ENCODE measurements around the gene PNMA6F. TPM values are rescaled to one million over a fixed set of nuclear protein-coding genes. Genes with fewer than 3 reads are reported as not detected.

PNMA6F gene
- total RNA-seq, result not detected in 2 replicates

DNA sequence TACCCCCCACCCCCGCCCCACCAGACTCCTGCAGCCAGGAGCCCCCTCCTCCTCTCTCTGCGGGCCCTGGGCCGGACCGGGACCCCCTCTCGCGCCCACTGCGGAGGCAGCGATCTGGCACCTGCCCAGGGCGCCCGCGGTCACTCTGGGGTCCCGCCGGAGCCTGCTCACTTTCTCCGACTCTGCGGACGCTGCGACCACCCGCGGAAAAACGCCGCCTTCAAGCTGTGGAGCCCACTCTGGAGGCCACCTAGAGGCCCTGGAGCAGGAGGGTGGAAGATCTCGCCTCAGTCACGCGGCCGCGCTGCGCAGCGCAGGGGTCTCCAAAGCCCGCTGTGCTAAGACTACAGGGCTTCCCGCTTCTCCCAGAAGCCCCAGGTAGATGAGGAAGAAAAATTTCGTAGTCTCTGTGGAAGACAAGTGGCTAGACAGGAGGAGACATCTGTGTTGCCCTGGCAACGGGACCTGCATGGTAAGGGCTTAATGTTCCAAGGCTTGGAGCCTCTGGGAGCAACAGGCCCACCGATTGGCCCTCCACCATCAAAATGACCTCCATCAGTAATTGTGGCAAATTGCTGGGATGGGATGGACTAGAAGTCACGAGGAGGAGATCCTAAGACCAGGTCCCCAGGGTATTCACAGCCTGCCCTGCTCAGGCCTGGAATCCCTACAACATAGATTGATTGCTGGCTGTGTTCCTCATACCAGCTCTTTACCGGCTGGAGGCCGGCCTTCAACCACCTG, at the start of gene PNMA6F:
TSS of gene PNMA6F (minus strand) at position 387 of the 744 bp plus-strand sequence. CDS start 1,093 bp downstream, outside the sequence.

DNA sequence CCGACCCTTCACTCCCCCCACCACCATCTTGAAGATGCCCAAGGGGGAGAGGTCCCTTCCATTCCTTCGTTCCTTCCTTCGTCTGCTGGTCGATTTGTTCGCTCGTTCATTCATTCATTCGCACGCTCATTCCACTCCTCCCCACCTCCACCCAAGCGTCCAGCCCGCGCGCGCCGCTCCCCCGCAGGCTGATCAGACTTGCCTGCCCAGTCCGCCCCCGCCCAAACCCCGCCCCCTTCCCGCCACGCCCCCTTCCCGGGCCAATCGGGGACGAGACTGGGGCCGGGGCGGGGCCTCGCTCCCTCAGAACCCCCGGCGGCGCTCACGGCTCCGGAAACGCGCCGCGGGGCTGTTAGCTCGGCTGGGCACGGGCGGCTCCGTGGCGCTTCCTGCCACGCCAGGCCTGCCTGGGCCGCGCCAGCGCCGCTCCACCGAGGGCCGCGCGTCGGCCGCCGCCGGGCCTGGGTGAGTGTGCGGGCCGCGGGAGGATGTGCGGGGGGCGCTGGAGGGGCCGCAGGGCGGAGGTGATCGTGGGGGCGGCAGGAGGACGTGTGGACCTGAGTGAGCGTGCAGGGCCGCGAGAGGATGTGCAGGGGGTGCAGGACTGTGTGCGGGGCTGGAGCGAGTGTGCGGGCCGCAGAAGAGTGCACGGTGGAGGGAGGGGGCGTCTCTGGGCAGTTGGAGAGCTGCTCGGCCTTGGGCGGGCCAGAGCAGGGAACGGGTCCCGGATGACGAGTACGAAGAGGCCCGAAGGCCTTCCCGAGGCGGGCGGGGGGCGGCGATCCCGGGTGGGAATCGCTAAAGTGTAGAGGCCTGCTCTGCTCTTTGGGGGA, 12.5 kb upstream of the PNMA6F start, which contains the start of gene ZNF275:
TSS of gene ZNF275 (plus strand) at position 333 of the 833 bp plus-strand sequence. CDS start 2,527 bp downstream, outside the sequence.

Other genes with a start within 250 kb of the PNMA6F start
- gene PNMA6A, start 249.3 kb downstream of the PNMA6F start, total RNA-seq, result 2.9 and 3.3 TPM in 2 replicates
- gene MAGEA1, start 142.5 kb downstream of the PNMA6F start, total RNA-seq, result not detected in 2 replicates
- 13.4 and 14.2 TPM in 2 replicates for gene ZNF275, start 12.4 kb upstream of the PNMA6F start, total RNA-seq
- gene PNMA6E, start 79.6 kb upstream of the PNMA6F start, total RNA-seq, result not detected in 2 replicates
- 0.23 and 0.33 TPM in 2 replicates for gene ZFP92, start 89.7 kb upstream of the PNMA6F start, total RNA-seq
- gene TREX2, start 124.3 kb upstream of the PNMA6F start, total RNA-seq, result 1.7 and 1.9 TPM in 2 replicates
- 13.8 and 25.0 TPM in 2 replicates for gene HAUS7, start 148.8 kb upstream of the PNMA6F start, total RNA-seq
- 369 and 546 TPM in 2 replicates for gene BGN, start 173.2 kb upstream of the PNMA6F start, total RNA-seq
- 0.07 and 0.20 TPM in 2 replicates for gene ATP2B3, start 195.9 kb upstream of the PNMA6F start, total RNA-seq